VCaP (cell line): ENCODE data around the gene DPP3.
A peak's percentile ranks its signal among the peaks of the same experiment; 100 is the strongest.

Experiments used
- H3K27ac ChIP-seq: fragments of 450-650 bp; 2 replicates; pipeline ENCODE4 v1.5.1; 2017
- TF ChIP-seq, protein P1 (sequence below): fragments of 450-650 bp; conservative IDR thresholded peaks from 2 replicates; pipeline ENCODE4 v1.5.1; 2017; ENCODE audit warnings: mild to moderate bottlenecking, moderate library complexity

Gene DPP3

DNA sequence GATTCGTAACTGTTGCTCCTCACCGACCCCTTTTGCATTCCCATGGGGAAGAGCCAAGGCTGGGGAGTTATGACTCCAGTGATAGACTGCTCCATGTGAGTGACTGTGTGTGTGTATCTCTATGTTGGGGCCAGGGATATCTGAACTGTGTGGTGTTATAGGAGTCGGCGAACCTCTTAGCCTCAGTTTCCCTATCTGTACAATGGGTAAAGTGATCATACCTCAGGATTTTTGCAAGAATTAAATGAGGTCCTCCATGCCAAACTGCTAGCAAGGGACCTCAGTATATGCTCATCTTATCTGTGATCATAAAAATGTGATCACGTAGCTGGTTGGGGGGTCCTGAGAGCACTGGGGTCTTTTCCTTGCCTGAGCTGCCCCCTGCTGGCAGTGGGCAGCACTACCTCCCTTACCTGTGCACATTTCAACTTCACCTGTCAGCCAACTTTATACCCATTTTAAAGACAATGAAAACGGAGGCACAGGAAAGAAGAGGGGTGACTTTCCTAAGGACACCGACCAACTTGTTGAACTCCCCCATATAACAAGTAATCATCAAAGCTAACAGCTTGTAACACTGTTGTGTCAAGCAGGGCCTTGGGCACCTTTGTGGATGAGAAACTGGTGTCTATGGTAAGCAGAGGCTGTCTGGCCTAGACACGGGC lies 1.4 kb upstream of the DPP3 start:
- TF ChIP-seq, protein P1, sequence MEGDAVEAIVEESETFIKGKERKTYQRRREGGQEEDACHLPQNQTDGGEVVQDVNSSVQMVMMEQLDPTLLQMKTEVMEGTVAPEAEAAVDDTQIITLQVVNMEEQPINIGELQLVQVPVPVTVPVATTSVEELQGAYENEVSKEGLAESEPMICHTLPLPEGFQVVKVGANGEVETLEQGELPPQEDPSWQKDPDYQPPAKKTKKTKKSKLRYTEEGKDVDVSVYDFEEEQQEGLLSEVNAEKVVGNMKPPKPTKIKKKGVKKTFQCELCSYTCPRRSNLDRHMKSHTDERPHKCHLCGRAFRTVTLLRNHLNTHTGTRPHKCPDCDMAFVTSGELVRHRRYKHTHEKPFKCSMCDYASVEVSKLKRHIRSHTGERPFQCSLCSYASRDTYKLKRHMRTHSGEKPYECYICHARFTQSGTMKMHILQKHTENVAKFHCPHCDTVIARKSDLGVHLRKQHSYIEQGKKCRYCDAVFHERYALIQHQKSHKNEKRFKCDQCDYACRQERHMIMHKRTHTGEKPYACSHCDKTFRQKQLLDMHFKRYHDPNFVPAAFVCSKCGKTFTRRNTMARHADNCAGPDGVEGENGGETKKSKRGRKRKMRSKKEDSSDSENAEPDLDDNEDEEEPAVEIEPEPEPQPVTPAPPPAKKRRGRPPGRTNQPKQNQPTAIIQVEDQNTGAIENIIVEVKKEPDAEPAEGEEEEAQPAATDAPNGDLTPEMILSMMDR = peak; percentile 99
- peak overlapping the region; percentile 98 for H3K27ac ChIP-seq

DNA sequence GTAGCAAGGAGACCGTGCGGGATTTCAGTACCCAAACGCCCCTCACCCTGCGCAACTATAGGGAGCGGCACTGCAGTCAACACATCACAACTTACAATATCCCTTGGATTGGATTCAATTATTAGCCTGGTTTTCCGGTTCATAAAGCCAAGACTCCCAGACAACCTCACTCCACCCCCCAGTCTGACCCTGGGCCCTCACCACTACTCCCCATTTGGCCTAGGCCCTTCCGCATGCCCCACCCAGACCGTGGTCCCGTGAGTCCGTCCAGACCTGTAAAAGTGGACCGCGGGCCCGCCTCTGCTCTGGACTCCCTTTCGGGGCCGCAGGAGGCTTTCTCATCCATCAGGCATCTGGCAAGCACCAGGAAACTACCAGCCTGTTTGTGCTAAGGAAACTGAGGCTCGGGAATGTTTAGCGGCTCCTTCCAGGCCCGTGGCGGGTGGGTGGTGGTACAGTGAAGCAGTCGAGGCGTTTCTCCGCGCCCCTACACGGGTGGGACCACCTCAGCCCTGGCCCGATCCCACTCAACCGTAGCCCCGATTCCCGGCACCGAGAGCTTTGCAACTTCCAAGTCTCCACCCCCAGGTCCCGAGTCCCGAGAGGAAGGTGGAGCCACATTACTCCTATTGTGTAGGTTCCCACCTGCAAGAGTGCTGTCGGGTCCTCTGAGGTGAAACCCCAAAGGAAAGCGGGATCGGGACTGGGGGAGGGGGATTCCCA lies 679 bp upstream of the DPP3 start:
- H3K27ac ChIP-seq = peak overlapping the region; percentile 98
- TF ChIP-seq, protein P1 = no peak

DNA sequence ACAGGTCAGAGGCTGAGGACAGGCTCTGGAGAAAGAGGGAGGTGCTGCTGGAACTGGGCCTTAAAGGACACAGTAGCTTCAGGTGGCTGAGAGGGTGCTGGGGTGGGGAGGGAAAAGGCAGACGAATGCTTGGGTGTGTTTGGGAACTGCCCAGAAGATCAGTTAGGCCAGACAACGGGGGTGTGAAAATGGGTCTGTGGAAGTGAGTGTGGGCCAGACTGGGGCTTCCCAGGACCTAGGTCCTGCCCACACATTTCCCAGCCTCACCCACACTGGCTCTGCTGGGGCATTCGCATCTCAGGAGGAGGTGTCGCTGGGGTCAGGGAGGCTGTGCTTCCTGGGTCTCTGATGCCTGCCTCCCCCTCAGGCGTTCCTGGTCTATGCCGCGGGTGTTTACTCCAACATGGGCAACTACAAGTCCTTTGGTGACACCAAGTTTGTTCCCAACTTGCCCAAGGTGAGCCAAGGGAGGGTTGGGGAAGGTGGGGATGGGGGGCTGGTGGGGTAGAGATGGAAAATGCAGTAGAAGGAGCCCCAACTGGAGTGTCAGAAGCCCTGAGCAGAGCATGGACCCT lies 4.7 kb downstream of the DPP3 start:
- TF ChIP-seq, protein P1 = no peak
- H3K27ac ChIP-seq = no peak overlapping the region

DNA sequence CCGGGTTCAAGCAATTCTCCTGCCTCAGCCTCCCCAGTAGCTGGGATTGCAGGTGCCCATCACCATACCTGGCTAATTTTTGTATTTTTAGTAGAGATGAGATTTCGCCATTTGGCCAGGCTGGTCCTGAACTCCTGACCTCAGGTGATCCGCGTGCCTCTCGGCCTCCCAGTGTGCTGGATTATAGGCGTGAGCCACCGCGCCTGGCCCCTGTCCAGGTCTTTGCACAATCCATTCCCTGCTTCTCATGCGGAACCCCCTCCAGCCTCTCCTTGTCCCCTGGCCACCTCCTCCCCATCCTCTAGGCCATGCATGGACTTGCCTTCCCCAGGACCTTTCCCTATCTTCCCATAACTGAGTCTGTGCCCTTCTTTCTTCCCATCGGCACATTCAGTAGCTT lies 8.7 kb downstream of the DPP3 start:
- TF ChIP-seq, protein P1 = no peak

DNA sequence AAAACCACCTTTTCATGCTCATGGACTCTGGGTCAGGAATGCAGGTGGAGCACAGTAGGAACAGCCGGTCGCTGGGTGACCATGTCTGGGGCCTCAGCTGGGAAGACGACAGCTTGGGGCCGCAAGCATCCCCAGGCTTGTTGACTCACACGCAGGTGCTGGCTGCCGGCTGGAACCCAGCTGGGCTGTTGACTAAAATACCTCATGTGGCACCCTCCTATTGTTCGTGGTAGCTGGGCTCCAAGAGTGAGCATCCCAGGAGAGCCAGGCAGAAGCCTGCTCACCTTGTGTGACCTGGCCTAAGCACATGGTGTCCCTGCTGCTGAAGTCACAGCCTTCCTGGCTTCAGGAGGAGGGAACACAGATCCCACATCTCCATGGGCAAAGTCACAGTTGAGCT lies 9.4 kb downstream of the DPP3 start:
- TF ChIP-seq, protein P1 = no peak
- no peak overlapping the region for H3K27ac ChIP-seq

More for the DNA sequence above, 8.7 kb downstream of the DPP3 start:
- H3K27ac ChIP-seq = no peak overlapping the region

DNA sequence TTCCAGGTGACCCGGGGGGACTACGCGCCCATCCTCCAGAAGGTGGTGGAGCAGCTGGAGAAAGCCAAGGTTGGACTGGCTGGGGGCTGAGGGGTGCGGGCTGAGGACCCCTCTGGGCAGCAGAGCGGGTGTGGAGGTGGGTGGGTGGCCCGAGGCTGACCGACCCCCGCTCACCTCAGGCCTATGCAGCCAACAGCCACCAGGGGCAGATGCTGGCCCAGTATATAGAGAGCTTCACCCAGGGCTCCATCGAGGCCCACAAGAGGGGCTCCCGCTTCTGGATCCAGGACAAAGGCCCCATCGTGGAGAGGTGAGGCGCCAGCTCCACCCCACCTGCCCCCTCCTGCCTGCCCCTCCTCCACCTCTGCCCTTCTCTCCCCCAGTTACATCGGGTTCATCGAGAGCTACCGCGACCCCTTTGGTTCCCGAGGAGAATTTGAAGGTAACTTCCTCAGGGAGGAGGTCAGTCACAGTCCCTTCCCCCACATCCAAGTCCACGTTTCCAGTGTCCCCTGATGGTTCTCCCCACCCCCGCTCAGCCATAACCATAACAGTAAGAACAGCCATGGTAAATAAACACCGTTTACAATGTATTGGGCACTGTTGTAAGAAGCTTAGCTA lies 11.2 kb downstream of the DPP3 start:
- no peak overlapping the region for H3K27ac ChIP-seq

More for the DNA sequence above, 11.2 kb downstream of the DPP3 start:
- TF ChIP-seq, protein P1 = peak; percentile 79
